ENCODE results near the gene GUCA2A.

GUCA2A gene

GRCh38 chr1:42154685-42155084, 9.9 kb downstream of the GUCA2A start:
- no peak overlapping the region for H3K27ac ChIP-seq (ENCODE audit: low read depth, low read length)
- H3K9me3 ChIP-seq (ENCODE audit: control insufficient read depth, insufficient read depth, low read length) = no peaks in the 10 kb centered on the region
- H3K9me2 ChIP-seq (replicated peaks; ENCODE audit: control insufficient read depth, low read length) = no peaks in the 10 kb centered on the region
- no peaks in the 10 kb centered on the region for H3F3A ChIP-seq (ENCODE audit: control insufficient read depth, insufficient read depth)
- no peak overlapping the region for H3K4me3 ChIP-seq (ENCODE audit: low read length)
- H3K4me2 ChIP-seq (ENCODE audit: low read length) = no peak overlapping the region
- H4K20me1 ChIP-seq (ENCODE audit: control insufficient read depth, insufficient read depth, low read depth, low read length) = no peaks in the 10 kb centered on the region
- no peaks in the 10 kb centered on the region for H3K4me1 ChIP-seq (ENCODE audit: control insufficient read depth, low read length)
- H3K36me3 ChIP-seq (ENCODE audit: control insufficient read depth, low read length) = no peaks in the 10 kb centered on the region
- TF ChIP-seq CTCF (IDR thresholded peaks at IDR 0.05; ENCODE audit: low read depth, low read length, poor library complexity, severe bottlenecking) (no peak), EZH2phosphoT487 (IDR thresholded peaks at IDR 0.05; ENCODE audit: borderline replicate concordance, low read length) (no peak)
- H3K79me2 ChIP-seq (ENCODE audit: control insufficient read depth, low read length) = no peaks in the 10 kb centered on the region
- H3K27me3 ChIP-seq (ENCODE audit: control insufficient read depth, low read length) = no peaks in the 10 kb centered on the region; the same call in 1 of the 2 replicates

- no peaks in the 10 kb centered on the region; the same call in 1 of the 2 replicates for H3K27me3 ChIP-seq (ENCODE audit: control insufficient read depth, low read length)
- no peaks in the 10 kb centered on the region for H3K36me3 ChIP-seq (ENCODE audit: control insufficient read depth, low read length)
- H3K9me3 ChIP-seq (ENCODE audit: control insufficient read depth, insufficient read depth, low read length) = no peaks in the 10 kb centered on the region
- TF ChIP-seq CTCF (IDR thresholded peaks at IDR 0.05; ENCODE audit: low read depth, low read length, poor library complexity, severe bottlenecking) = no peak
- TF ChIP-seq EZH2phosphoT487 (IDR thresholded peaks at IDR 0.05; ENCODE audit: borderline replicate concordance, low read length) = no peak
- no peaks in the 10 kb centered on the region for H3F3A ChIP-seq (ENCODE audit: control insufficient read depth, insufficient read depth)
- H3K4me1 ChIP-seq (ENCODE audit: control insufficient read depth, low read length) = no peaks in the 10 kb centered on the region
- H3K27ac ChIP-seq (ENCODE audit: low read depth, low read length) = no peak overlapping the region
- no peak overlapping the region for H3K4me3 ChIP-seq (ENCODE audit: low read length)
- H3K9me2 ChIP-seq (replicated peaks; ENCODE audit: control insufficient read depth, low read length) = no peaks in the 10 kb centered on the region
- no peaks in the 10 kb centered on the region for H3K79me2 ChIP-seq (ENCODE audit: control insufficient read depth, low read length)
- H3K4me2 ChIP-seq (ENCODE audit: low read length) = no peak overlapping the region
- H4K20me1 ChIP-seq (ENCODE audit: control insufficient read depth, insufficient read depth, low read depth, low read length) = no peaks in the 10 kb centered on the region
These were observed 10.9 kb downstream of the GUCA2A start for GRCh38 chr1:42153624-42154023.

GRCh38 chr1:42152907-42153600, 11.5 kb downstream of the GUCA2A start, which contains the start of gene GUCA2B:
GUCA2B (plus strand) TSS chr1:42153410; CDS start chr1:42153451, 41 bp downstream.
- no peaks in the 10 kb centered on the region for H3F3A ChIP-seq (ENCODE audit: control insufficient read depth, insufficient read depth)
- H3K27me3 ChIP-seq (ENCODE audit: control insufficient read depth, low read length) = peaks cover 4% of the 10 kb centered on the region; the same call in 1 of the 2 replicates
- TF ChIP-seq EZH2phosphoT487 (IDR thresholded peaks at IDR 0.05; ENCODE audit: borderline replicate concordance, low read length) (no peak), CTCF (IDR thresholded peaks at IDR 0.05; ENCODE audit: low read depth, low read length, poor library complexity, severe bottlenecking) (no peak)
- H3K4me1 ChIP-seq (ENCODE audit: control insufficient read depth, low read length) = no peaks in the 10 kb centered on the region
- no peaks in the 10 kb centered on the region for H3K9me2 ChIP-seq (replicated peaks; ENCODE audit: control insufficient read depth, low read length)
- H3K4me3 ChIP-seq (ENCODE audit: low read length) = no peak within 1 kb of the TSS
- H3K36me3 ChIP-seq (ENCODE audit: control insufficient read depth, low read length) = no peaks in the 10 kb centered on the region
- H3K27ac ChIP-seq (ENCODE audit: low read depth, low read length) = no peak within 1 kb of the TSS
- H4K20me1 ChIP-seq (ENCODE audit: control insufficient read depth, insufficient read depth, low read depth, low read length) = no peaks in the 10 kb centered on the region
- H3K9me3 ChIP-seq (ENCODE audit: control insufficient read depth, insufficient read depth, low read length) = no peaks in the 10 kb centered on the region
- H3K79me2 ChIP-seq (ENCODE audit: control insufficient read depth, low read length) = no peaks in the 10 kb centered on the region
- no peak within 1 kb of the TSS for H3K4me2 ChIP-seq (ENCODE audit: low read length)
